Neural crest cell (in vitro differentiated cells): ENCODE data around the gene KRTAP1-3. TPM values are rescaled to one million over a fixed set of nuclear protein-coding genes. Genes with fewer than 3 reads are reported as not detected.

Source experiments
- DNase-seq: peaks from one replicate; pipeline ENCODE4 v3.0.0; 2021; ENCODE audit warnings: low read depth, mixed read lengths, low spot score
- H3K27ac Mint-ChIP-seq: one replicate; pipeline ENCODE4 v1.8.0; 2021; ENCODE audit warnings: mild to moderate bottlenecking, mixed read lengths; ENCODE audit not compliant: unreplicated experiment
- H3K27me3 Mint-ChIP-seq: 2 replicates; pipeline ENCODE4 v1.8.0; 2021; ENCODE audit warnings: low read depth, mild to moderate bottlenecking, mixed read lengths
- H3K36me3 Mint-ChIP-seq: 2 replicates; pipeline ENCODE4 v1.8.0; 2021; ENCODE audit warnings: low read depth, mild to moderate bottlenecking, mixed read lengths
- H3K4me1 Mint-ChIP-seq: 2 replicates; pipeline ENCODE4 v1.8.0; 2021; ENCODE audit warnings: mixed read lengths
- H3K4me3 Mint-ChIP-seq: one replicate; pipeline ENCODE4 v1.8.0; 2021; ENCODE audit warnings: mild to moderate bottlenecking, mixed read lengths
- H3K9me3 Mint-ChIP-seq: 2 replicates; pipeline ENCODE4 v1.8.0; 2021; ENCODE audit warnings: mixed read lengths
- total RNA-seq: library from RNA; stranded (reverse); gene quantifications from 2 replicates; pipeline ENCODE4 v1.2.1, GENCODE V29; 2021
- TF ChIP-seq, protein P1 (sequence below): fragments of 200-600 bp; sonication (generic); conservative IDR thresholded peaks from 2 replicates; pipeline ENCODE4 v1.5.0; 2021; ENCODE audit warnings: antibody characterized with exemption, mild to moderate bottlenecking

KRTAP1-3 gene
- total RNA-seq, 1 donor from 2014 or later: not detected

DNA sequence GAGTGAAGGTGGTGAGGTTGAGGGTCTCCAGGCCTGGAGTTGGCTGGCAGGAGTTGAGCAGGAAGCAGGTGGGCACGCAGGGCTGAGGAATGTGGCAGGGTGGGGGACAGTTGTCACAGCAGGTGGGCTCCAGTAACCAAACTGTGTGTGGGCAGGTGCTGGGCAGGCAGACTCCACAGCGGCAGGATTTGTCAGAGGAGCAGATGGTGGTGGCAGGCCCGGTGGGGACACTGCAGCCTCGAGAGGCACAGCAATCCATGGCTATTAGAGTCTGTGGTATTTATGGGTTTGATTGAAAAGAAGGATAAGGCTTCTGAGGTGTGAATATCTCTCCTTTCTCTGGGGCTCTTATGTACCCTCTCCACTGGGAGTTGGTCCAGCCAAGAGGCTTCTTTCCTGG is 40.8 kb downstream of the KRTAP1-3 start, which contains the start of gene KRTAP3-3:
TSS of gene KRTAP3-3 (minus strand) at position 326 of the 400 bp plus-strand sequence. CDS start at position 259, 67 bp downstream.
- Mint-ChIP-seq H3K4me1 (peaks cover 6% of the 10 kb centered on the region), H3K9me3 (no peaks in the 10 kb centered on the region), H3K27ac (no peak within 1 kb of the TSS), H3K27me3 (peaks cover 12% of the 10 kb centered on the region), H3K36me3 (no peaks in the 10 kb centered on the region), H3K4me3 (no peak within 1 kb of the TSS)
- DNase-seq: no peak
- TF ChIP-seq, protein P1, sequence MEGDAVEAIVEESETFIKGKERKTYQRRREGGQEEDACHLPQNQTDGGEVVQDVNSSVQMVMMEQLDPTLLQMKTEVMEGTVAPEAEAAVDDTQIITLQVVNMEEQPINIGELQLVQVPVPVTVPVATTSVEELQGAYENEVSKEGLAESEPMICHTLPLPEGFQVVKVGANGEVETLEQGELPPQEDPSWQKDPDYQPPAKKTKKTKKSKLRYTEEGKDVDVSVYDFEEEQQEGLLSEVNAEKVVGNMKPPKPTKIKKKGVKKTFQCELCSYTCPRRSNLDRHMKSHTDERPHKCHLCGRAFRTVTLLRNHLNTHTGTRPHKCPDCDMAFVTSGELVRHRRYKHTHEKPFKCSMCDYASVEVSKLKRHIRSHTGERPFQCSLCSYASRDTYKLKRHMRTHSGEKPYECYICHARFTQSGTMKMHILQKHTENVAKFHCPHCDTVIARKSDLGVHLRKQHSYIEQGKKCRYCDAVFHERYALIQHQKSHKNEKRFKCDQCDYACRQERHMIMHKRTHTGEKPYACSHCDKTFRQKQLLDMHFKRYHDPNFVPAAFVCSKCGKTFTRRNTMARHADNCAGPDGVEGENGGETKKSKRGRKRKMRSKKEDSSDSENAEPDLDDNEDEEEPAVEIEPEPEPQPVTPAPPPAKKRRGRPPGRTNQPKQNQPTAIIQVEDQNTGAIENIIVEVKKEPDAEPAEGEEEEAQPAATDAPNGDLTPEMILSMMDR: no peak

DNA sequence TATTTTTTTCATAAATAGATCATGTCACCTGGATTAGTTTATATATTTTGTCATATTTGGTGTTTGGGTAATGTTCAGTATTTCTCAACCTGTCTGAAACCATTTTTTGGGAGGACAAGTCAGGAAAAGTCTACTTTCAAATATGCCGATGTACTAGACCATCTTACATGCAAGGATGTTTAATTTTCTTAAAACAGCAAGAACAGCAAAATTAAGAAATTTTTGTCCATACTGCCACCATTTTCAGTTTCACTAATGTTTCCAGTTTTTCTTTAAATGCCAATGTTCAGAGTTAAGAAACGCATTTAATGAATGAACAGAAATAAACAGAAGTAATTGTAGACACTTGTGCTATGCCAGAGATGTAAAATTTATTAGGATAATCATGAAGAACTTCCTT is 41.6 kb downstream of the KRTAP1-3 start:
- no peaks in the 10 kb centered on the region for H3K36me3 Mint-ChIP-seq
- H3K9me3 Mint-ChIP-seq: no peaks in the 10 kb centered on the region
- H3K4me1 Mint-ChIP-seq: peaks cover 6% of the 10 kb centered on the region
- TF ChIP-seq, protein P1: no peak
- H3K4me3 Mint-ChIP-seq: no peak overlapping the region
- peaks cover 12% of the 10 kb centered on the region for H3K27me3 Mint-ChIP-seq
- no peak overlapping the region for H3K27ac Mint-ChIP-seq
- DNase-seq: no peak

DNA sequence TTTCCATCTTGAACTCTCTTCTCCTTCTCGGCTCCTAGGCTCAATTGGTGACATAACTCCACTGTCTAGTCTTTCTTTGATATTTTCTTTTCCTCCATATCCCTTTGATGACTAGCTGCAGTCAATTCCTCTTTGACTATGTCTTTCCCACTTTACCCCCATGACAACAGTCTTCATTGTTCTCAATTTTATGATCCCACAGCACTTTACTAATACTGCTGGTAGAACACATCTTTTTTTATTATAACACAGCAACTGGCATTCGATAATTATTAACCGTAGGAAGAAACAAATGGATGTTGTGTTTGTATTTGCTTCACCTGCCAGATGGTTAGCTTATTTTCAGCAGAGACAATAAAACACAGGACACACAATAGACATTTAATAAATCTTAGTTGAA is 42.0 kb downstream of the KRTAP1-3 start:
- no peak overlapping the region for H3K27ac Mint-ChIP-seq
- TF ChIP-seq, protein P1: no peak

DNA sequence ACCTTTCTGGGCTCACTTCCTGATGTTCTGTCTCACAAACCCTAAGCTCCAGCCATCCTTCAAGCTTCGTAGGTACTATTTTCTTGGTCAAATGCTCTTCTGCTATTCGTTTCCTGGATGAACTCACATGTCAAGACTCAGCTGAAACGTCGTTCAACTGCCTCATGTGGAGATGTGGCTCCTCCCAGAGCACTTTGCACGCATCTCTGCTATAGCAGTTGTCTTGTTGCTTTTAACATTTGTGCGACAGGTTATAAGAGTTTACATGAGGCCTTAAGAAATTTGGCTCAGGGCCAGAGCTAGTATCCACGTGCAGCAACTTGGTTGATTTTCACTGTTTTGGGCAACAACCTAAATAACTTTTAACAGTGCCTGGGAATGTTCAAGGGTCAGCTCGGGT is 47.8 kb downstream of the KRTAP1-3 start:
- Mint-ChIP-seq H3K4me1 (no peaks in the 10 kb centered on the region), H3K27ac (no peak overlapping the region), H3K36me3 (no peaks in the 10 kb centered on the region), H3K27me3 (peaks cover 8% of the 10 kb centered on the region), H3K4me3 (no peak overlapping the region), H3K9me3 (no peaks in the 10 kb centered on the region)
- TF ChIP-seq, protein P1: no peak
- no peak for DNase-seq

More for the DNA sequence above, 42.0 kb downstream of the KRTAP1-3 start:
- Mint-ChIP-seq H3K4me3 (no peak overlapping the region), H3K36me3 (no peaks in the 10 kb centered on the region), H3K4me1 (peaks cover 6% of the 10 kb centered on the region), H3K27me3 (peaks cover 10% of the 10 kb centered on the region), H3K9me3 (no peaks in the 10 kb centered on the region)
- DNase-seq: no peak

DNA sequence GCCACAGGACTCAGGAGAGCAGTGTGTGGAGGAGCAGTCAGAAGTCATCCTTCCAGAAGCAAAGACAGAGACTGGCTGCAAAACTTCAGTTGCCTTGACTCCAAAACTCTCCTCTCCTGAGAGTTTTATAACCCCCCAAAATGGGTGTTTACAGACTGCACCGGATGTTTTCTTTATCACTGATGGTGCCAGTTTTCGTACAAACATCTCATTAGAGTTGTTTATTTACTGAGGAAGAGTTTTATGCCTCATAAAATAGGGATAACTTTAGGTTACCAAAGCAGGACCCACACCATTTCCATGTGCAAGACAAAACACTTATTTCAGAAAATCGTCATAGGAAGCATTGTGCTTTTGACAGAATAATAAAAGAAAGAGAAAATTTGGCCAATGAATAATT is 50.4 kb downstream of the KRTAP1-3 start, which contains the start of gene KRT40:
TSS of gene KRT40 (minus strand) at position 101 of the 400 bp plus-strand sequence. CDS start at position 48, 53 bp downstream.
- DNase-seq: no peak
- Mint-ChIP-seq H3K36me3 (no peaks in the 10 kb centered on the region), H3K9me3 (no peaks in the 10 kb centered on the region), H3K4me3 (no peak within 1 kb of the TSS), H3K4me1 (peaks cover 9% of the 10 kb centered on the region), H3K27ac (no peak within 1 kb of the TSS), H3K27me3 (peaks cover 11% of the 10 kb centered on the region)
- TF ChIP-seq, protein P1: no peak

Other genes with a start within 250 kb of the KRTAP1-3 start
- gene KRT28, start 234.9 kb downstream of the KRTAP1-3 start, total RNA-seq: not detected in 2 replicates
- 33.2 and 39.1 TPM in 2 replicates for gene KRT10, start 212.3 kb downstream of the KRTAP1-3 start, total RNA-seq
- not detected in 2 replicates for gene KRT12, start 167.7 kb downstream of the KRTAP1-3 start, total RNA-seq
- not detected in 2 replicates for gene KRT20, start 149.6 kb downstream of the KRTAP1-3 start, total RNA-seq
- not detected in 2 replicates for gene KRT23, start 97.2 kb downstream of the KRTAP1-3 start, total RNA-seq
- gene KRT39, start 67.9 kb downstream of the KRTAP1-3 start, total RNA-seq: not detected in 2 replicates
- gene KRT40, start 50.5 kb downstream of the KRTAP1-3 start, total RNA-seq: not detected in 2 replicates
- gene KRTAP3-3, start 40.7 kb downstream of the KRTAP1-3 start, total RNA-seq: not detected in 2 replicates
- not detected in 2 replicates for gene KRTAP3-2, start 35.0 kb downstream of the KRTAP1-3 start, total RNA-seq
- gene KRTAP3-1, start 25.7 kb downstream of the KRTAP1-3 start, total RNA-seq: not detected in 2 replicates
- gene KRTAP1-5, start 7.7 kb downstream of the KRTAP1-3 start, total RNA-seq: not detected in 2 replicates
- not detected in 2 replicates for gene KRTAP1-4, start 4.7 kb downstream of the KRTAP1-3 start, total RNA-seq
- gene KRTAP1-1, start 6.6 kb upstream of the KRTAP1-3 start, total RNA-seq: not detected in 2 replicates
- not detected in 2 replicates for gene KRTAP2-1, start 12.4 kb upstream of the KRTAP1-3 start, total RNA-seq
- not detected in 2 replicates for gene KRTAP2-2, start 20.4 kb upstream of the KRTAP1-3 start, total RNA-seq
- not detected in 2 replicates for gene KRTAP2-3, start 25.2 kb upstream of the KRTAP1-3 start, total RNA-seq
- not detected in 2 replicates for gene KRTAP2-4, start 31.0 kb upstream of the KRTAP1-3 start, total RNA-seq
- gene KRTAP4-7, start 49.3 kb upstream of the KRTAP1-3 start, total RNA-seq: not detected in 2 replicates
- not detected in 2 replicates for gene KRTAP4-8, start 63.3 kb upstream of the KRTAP1-3 start, total RNA-seq
- gene KRTAP4-16, start 67.3 kb upstream of the KRTAP1-3 start, total RNA-seq: not detected in 2 replicates
- not detected in 2 replicates for gene KRTAP4-9, start 70.5 kb upstream of the KRTAP1-3 start, total RNA-seq
- gene KRTAP4-11, start 83.5 kb upstream of the KRTAP1-3 start, total RNA-seq: not detected in 2 replicates
- not detected in 2 replicates for gene KRTAP4-12, start 89.3 kb upstream of the KRTAP1-3 start, total RNA-seq
- gene KRTAP4-6, start 105.7 kb upstream of the KRTAP1-3 start, total RNA-seq: not detected in 2 replicates
- not detected in 2 replicates for gene KRTAP4-5, start 115.0 kb upstream of the KRTAP1-3 start, total RNA-seq
- not detected in 2 replicates for gene KRTAP4-4, start 125.9 kb upstream of the KRTAP1-3 start, total RNA-seq
- not detected in 2 replicates for gene KRTAP4-3, start 133.3 kb upstream of the KRTAP1-3 start, total RNA-seq
- gene KRTAP4-2, start 143.3 kb upstream of the KRTAP1-3 start, total RNA-seq: not detected in 2 replicates
- gene KRTAP4-1, start 150.0 kb upstream of the KRTAP1-3 start, total RNA-seq: not detected in 2 replicates
- not detected in 2 replicates for gene KRTAP9-1, start 155.0 kb upstream of the KRTAP1-3 start, total RNA-seq
- not detected in 2 replicates for gene KRTAP9-2, start 191.8 kb upstream of the KRTAP1-3 start, total RNA-seq
- gene KRTAP9-3, start 197.6 kb upstream of the KRTAP1-3 start, total RNA-seq: not detected in 2 replicates
- not detected in 2 replicates for gene KRTAP9-8, start 203.1 kb upstream of the KRTAP1-3 start, total RNA-seq
- gene KRTAP9-4, start 214.8 kb upstream of the KRTAP1-3 start, total RNA-seq: not detected in 2 replicates
- gene KRTAP9-9, start 220.5 kb upstream of the KRTAP1-3 start, total RNA-seq: not detected in 2 replicates
- gene KRTAP9-6, start 230.5 kb upstream of the KRTAP1-3 start, total RNA-seq: not detected in 2 replicates
- not detected in 2 replicates for gene KRTAP9-7, start 240.8 kb upstream of the KRTAP1-3 start, total RNA-seq